HFF-Myc (cell line): ENCODE results near the gene RASD1.

Experiments used
- DNase-seq: peaks from one replicate; pipeline ENCODE4 v3.0.0-alpha.2; 2011; ENCODE audit warnings: low read depth; ENCODE audit errors: extremely low read depth
- H3K4me3 ChIP-seq: replicated peaks from 2 replicates; pipeline ENCODE4 v1.5.1; 2011; ENCODE audit warnings: low read depth, mild to moderate bottlenecking, control low read depth, low read length
- TF ChIP-seq, protein P1 (sequence below): IDR thresholded peaks from 2 replicates; pipeline ENCODE4 v1.5.1; 2012; ENCODE audit warnings: mild to moderate bottlenecking, low read depth, low read length, control low read depth; ENCODE audit errors: missing control alignments

Gene RASD1

DNA sequence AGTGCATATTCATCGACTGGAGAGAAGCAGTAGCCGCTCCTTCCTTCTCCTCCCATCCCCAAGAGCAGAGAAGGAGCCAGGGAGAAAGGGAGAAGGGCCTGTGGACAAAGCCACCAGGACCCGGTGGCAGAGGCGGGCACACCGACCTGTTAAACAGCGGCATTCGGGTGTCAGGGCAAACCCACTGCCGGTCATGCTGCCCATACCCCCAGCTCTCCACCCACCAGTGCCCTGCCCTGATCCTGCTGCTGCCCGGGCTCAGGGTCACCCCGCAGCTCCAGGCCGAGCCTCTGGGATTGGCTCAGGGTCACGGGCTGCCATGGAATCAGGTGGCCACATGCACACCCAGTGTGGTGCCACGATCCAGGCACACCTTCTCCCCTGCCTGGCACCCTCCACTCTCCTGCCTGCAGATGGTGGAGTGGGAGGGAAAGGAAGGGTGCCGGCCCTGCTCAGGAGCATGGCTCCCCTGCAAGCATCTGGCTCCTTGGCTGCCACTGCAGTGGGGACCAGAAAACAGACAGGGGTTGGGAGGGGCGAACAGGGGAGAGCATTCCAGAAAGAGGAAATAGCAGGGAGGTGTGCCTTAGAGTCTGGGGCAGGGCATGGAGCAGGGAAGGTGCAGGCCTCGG, 18.3 kb upstream of the RASD1 start:
- TF ChIP-seq, protein P1, sequence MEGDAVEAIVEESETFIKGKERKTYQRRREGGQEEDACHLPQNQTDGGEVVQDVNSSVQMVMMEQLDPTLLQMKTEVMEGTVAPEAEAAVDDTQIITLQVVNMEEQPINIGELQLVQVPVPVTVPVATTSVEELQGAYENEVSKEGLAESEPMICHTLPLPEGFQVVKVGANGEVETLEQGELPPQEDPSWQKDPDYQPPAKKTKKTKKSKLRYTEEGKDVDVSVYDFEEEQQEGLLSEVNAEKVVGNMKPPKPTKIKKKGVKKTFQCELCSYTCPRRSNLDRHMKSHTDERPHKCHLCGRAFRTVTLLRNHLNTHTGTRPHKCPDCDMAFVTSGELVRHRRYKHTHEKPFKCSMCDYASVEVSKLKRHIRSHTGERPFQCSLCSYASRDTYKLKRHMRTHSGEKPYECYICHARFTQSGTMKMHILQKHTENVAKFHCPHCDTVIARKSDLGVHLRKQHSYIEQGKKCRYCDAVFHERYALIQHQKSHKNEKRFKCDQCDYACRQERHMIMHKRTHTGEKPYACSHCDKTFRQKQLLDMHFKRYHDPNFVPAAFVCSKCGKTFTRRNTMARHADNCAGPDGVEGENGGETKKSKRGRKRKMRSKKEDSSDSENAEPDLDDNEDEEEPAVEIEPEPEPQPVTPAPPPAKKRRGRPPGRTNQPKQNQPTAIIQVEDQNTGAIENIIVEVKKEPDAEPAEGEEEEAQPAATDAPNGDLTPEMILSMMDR, result no peak
- H3K4me3 ChIP-seq, result no peak overlapping the region
- DNase-seq, result no peak

DNA sequence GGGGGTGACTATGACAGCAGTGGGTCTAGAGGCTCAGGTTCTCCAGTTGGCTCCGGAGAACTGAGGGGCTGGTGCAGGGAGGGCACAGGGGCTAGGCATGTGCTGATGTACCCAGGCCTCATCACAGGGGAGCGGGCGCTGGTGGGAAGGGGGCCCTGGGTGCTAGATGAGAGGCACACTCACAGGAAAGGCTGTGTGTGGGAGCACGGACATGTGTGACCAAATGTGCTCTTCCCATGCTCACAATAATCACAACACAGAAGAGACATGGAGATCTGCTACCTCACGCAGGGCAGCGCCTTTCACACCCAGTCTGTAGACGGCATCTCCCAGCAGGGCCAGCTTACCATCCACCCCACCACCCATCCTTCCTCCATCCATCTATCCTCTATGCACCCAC, 17.4 kb upstream of the RASD1 start:
- TF ChIP-seq, protein P1, result no peak
- H3K4me3 ChIP-seq, result no peak overlapping the region
- DNase-seq, result no peak

DNA sequence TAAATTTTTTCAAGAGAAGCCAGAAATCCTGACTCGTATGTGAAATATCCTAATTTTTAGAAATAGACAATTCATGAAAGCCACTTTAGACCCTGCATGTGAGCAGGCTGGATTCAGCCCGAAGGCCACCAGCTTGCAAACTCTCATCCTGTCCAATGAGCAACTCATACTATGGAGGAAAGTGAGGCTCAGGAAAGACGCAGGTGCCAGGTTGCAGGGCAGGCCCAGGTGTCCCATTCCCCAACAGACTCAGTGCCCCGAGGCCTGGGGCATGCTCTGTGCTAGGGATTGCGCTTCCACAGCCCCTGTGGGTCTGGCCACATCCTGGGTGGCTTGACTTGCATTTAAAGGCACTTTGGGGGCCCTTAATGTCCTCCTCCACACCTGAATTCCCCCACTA, 16.7 kb upstream of the RASD1 start:
- DNase-seq, result no peak
- TF ChIP-seq, protein P1, result no peak

DNA sequence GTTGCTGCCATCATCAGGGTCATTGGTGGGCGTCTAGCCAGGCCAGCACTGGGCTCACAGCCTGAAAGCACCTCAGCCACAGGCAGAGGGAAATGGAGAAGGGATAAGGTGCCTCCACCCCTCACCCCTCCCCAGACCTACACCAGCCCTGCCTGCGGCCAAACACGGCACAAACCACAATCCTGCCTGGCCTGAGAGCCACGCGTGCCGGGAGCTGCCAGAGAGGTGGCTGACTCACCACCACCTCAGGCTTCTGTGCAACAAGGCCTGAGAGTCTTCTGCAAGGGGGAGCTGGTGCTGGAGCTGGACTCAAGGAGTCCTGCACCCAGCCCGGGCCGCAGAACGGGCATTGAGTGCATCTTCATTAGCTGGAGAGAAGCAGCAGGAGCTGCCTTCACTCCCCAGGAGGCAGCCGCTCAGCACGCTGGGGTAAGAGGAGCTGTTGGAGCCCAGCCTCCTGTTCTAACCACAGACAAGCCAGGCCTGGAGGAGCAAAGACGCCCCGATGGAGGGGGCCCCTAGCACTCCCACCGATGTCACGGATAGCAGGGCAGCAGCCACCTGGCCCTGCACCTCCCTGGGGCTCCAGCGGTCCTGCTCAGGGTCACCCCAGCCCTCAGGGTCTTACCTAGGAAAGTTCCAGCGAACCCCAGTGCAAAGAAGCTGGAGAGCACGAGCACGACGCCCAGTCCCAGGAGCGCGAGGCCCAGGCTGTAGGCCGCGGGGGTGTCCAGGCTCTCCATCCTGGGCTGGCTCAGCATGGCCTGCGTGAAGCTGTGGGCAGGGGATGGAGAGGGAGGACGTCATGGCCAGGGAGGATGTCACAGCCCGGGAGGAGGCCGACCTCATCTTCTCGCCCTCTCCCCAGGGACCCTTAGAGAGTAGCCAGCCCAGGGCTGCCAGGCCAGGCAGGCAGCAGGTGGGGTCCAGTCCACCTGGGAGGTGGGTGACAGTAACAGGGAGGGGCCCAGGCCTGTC, 16.0 kb upstream of the RASD1 start:
- DNase-seq, result peak; percentile 66
- no peak overlapping the region for H3K4me3 ChIP-seq
- TF ChIP-seq, protein P1, result no peak

More for the DNA sequence above, 16.7 kb upstream of the RASD1 start:
- H3K4me3 ChIP-seq, result no peak overlapping the region

DNA sequence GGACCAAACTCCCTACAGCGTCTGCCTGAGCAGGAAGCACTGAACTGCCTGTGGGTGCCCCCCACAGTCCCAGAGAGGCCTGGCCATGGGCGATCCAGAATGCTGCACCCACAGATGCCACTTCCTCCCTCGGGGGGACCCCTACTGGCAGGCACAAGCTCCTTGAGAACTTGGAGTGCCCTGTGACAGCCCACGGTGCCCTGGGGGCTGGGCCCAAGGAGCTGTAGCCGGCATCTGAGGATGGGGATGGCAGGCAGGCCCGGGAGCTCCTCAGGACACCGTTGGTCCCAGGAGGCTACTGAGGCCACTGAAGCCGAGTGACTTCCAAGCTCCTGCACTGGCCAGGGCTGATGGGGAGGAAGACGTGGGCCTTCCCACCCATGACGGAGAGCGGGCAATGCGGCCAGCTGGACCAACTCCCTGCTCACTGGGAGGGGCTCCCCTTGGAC, 15.1 kb upstream of the RASD1 start:
- no peak for DNase-seq
- no peak overlapping the region for H3K4me3 ChIP-seq
- TF ChIP-seq, protein P1, result no peak

DNA sequence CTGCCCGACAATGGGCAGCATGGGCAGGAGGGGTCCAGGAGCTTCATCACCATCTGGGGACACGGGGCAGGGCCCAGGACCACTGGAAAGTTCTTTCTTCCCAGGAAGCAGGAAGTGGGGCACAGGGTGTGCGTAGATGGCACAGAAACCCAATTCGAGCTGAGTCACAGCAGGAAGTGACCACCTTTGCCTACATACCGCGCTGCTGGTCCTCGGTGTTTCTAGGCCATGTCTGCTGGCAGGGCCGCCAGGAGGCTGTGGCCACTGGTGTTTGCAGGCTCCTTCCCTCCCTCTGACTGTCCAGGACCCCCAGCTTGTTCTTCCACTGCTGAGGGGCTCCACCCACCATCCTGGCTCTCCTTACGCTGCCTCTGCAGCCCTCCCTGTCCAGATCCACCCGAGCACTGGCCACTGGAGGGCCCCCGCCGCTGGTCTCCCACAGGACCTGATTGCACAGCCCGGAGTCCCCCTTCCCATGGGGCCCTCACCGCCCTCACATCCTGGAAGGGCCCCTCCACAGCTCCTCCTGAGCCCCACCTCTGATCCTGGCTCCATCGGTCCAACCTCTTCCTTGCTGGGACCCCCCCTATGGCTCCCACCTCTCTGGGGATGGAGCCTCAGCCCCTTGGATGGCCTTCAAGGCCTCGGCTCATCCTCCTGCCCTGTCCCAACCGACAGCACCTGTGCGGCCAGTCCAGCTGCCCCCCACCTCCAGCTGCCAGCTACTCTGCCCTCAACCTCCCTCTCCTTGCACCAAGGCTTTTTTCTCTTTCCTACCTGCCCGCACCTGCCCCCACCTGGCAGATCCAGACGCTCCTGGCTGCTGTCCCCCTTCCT, 14.5 kb upstream of the RASD1 start:
- TF ChIP-seq, protein P1, result no peak
- no peak overlapping the region for H3K4me3 ChIP-seq
- no peak for DNase-seq
